HG02763 (cell line): ENCODE measurements around the gene PDE4B.

Source experiments
- ATAC-seq: cut with Tn5 transposase; IDR thresholded peaks from one replicate; pipeline ENCODE4 v1.9.1; 2021; ENCODE audit warnings: mild to moderate bottlenecking, moderate library complexity; ENCODE audit not compliant: unreplicated experiment

PDE4B gene

DNA sequence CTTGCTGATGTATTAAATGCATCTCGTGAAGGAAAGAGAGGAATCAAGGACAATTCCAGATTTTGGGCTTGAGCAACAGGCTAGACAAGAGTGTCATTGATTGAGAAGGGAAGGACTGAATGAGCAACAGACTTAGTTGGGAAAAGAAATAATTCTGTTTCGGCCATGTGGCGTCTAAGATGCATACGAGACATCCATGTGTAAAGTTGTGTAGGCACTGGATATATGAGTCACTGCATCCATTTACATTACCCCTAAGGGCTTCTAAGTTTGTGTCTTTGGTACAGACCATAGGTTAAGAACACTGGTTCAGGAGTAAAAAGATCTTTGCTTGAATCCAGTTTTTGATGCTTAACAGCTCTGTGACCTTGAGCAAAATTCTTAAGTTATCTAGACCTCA is 434.3 kb downstream of the PDE4B start:
- no peak for ATAC-seq

- ATAC-seq, result no peak
Measured at GRCh38 chr1:66227966-66228365, 435.3 kb downstream of the PDE4B start.

GRCh38 chr1:66231217-66231616 is 438.5 kb downstream of the PDE4B start:
- ATAC-seq, result no peak

- no peak for ATAC-seq
Measured at GRCh38 chr1:66231681-66232463, 439.2 kb downstream of the PDE4B start.

DNA sequence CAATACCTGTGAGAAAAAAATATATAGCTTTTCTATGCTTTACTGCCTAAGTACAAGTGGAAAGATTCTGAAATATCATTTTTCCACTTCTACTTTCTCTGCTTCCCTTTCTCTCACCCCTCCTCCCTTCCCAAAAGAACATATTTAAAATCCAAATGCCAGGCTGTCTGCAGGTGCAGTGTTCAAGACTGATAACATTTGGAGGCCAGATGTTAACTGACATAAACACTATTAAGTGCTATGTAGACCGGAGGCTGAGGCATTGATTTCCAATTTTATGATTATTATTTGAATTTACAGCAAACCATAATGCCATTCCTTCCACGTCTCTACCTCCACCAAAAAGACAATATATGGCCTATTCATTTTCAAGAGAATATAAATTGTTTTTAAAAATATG is 444.3 kb downstream of the PDE4B start:
- ATAC-seq, result no peak

DNA sequence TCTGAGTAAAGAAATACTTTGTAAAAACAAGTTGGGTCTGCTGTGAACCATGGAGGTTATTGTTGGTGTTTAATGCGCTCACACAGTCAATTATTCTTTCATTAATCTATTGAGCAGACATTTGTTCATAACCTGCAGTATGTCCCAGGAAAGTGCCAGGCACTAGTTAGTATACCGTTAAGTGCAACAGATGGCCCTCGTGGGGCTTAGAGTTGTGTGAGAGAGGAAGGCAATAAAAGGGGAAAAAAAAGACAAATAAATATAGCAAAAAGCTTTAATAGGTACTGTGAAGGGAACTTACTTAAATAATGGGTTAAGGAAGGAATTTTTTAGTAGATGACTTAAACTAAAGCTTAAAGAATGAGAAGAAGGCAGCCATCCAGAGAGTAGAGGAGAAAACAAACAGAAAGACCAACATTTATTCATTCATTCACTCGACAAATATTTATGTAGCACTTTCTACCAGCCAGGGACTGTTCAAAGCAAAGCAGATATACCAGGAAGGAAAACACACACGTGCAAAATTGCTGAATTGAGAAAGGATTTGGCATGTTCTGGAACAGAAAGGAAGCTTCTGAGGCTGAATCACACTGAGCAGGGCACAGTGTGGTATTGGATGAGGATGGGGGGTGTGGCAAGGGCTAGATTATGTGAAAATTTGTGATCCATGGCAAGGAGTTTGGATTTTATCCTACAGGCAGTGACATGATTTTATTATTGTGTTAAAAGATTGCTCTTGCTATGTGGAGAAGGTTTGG is 445.2 kb downstream of the PDE4B start:
- no peak for ATAC-seq

- ATAC-seq, result no peak
Measured at GRCh38 chr1:66239834-66240233, 447.1 kb downstream of the PDE4B start.

GRCh38 chr1:66240491-66241484 is 448.1 kb downstream of the PDE4B start:
- no peak for ATAC-seq

DNA sequence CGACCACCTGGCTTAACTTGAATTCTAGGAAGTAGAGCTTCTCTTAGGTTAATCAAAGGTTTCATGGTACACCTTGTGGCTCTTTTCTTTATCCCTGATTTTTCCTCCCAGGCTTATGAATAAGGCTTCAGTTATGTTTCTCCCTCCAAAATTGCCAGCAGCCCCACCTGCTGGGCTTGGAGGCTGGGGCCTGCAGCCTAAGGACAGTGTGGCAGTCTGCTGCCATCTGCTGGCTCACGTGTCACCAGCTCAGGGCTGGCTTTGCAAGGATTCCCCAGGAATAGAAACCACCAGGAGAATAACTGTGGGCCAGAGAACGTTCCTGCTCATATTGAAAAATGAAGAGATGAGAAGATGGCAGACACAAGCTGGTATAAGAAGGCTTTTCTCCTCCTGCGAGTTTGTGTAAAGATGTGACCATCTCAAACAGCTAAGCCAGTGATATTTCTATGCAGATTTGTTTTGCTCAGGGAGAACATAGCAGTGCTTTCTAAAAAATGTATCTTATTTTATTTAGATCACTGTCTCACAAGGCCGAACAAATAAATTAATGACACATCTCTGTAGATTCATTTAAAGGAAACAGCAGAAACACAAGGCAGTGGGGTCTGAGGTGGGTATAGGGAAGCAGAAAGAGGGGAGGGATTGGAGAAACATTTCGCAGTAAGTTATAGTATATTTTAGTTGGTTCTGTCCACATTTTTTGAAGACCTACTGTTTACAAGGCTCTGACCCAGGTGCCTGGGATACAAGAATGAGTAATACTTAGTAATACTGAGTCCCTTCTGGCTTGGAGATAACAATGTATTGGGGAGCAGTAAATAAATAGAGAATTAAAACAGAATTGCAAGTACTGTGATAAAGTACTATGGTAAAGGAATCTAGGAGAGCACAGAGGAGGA is 450.2 kb downstream of the PDE4B start:
- peak; percentile 74 for ATAC-seq

DNA sequence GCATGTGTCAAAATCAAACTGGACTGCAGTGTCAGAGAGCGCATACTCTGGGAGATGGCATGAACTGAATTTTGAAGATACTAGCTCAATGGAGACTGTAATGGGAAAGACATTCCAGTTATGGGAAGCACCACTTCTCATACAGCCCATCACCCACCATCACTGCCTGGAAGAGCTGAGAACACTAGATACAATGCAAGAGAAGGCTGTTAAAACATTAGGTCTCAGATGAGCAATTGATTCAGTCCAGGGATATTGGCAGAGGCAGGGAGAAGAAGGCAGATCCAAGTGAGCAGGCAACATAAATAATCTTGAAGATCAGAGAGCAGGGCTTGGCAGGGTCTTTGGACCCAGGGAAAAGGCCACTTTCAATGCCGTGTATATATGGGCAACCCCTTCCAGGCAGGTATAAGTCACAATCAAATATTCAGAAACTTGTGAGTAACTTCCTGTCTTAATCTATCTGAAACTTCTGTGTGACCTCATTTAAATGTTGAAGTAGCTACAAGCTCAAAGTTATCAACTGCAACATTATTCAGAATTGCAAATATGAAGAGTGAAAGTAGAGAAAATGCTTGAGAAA is 450.9 kb downstream of the PDE4B start:
- no peak for ATAC-seq

DNA sequence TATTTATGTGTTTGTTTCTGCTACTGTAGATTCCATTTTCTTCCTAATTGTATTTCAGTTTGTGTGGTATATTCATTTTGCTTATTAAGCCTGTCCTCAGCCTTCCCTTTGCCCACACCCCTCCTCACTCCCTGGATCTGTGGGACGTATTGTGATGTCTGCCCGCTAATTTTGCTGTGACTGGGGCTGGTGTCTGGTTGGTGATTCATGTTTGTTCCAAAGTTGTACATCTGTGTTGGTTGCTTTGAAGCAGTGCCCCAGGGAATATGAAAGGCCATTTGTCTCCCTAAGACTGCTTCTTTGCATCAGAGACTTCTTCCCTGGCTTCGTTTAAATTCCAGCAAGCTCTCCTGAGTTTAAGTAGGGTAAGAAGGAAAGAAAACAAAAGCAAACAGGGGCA is 451.7 kb downstream of the PDE4B start:
- ATAC-seq, result no peak

GRCh38 chr1:66245691-66246090 is 453.0 kb downstream of the PDE4B start:
- no peak for ATAC-seq

GRCh38 chr1:66246351-66247269 is 453.9 kb downstream of the PDE4B start:
- no peak for ATAC-seq

DNA sequence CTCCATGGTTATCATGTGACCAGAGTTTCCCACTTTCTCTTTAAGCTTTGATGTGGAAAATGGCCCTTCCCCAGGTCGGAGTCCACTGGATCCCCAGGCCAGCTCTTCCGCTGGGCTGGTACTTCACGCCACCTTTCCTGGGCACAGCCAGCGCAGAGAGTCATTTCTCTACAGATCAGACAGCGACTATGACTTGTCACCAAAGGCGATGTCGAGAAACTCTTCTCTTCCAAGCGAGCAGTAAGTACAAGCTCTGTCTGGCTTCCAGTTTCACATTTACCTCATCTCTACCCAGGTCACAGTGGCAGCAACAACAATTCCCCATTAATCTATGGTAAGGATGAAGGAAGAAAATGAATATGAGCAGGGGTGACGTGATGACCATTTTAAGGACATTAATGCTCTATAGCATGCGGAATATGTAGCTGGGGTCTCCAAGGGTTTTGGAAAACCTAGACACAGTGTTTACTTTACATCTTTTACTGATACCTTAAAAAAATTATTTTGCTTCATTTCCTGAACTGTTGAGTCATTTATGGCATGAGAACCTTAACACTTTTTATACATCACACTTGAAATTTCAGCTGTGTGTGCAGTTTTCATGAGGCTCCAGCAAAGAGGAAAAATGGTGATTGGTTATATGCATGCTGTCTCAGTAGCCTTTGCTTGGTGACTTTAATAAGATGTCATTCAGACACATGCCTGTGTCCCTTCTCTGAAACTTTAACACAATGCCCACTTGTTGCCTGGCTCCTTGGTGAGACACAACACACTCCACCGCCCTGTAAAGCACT is 454.9 kb downstream of the PDE4B start:
- ATAC-seq, result peak; percentile 51

DNA sequence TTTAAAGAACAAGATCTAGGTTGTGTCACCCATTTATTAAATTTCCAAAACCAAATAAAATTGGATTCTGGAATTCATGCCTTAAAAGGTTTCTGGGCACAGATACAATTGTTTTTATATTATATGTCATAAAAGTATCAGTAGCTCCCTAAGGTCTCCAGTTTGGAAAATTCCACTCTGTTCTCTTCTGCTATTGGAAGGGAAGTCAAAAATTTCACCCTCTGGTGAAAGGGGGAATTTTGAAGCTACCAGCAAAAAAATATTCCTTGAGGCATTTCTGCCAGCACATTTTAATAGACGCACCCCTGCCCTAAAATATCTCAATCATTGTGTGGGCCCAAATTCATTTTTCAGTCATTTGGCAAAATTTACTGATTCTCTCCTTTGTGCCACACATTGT is 455.6 kb downstream of the PDE4B start:
- no peak for ATAC-seq

- ATAC-seq, result no peak
Measured at GRCh38 chr1:66248746-66249145, 456.1 kb downstream of the PDE4B start.

- no peak for ATAC-seq
Measured at GRCh38 chr1:66250075-66250474, 457.4 kb downstream of the PDE4B start.

GRCh38 chr1:66250478-66250877 is 457.8 kb downstream of the PDE4B start:
- ATAC-seq, result no peak
